Measurements from ENCODE around the gene NACC2. TPM values are rescaled to one million over a fixed set of nuclear protein-coding genes. Genes with fewer than 3 reads are reported as not detected.

The NACC2 gene
- total RNA-seq, 2 donors from 2014 or later, result 7.8 to 9.7 TPM

GRCh38 chr9:136119061-136119882 is 24.2 kb upstream of the NACC2 start:
- H3K4me3 Mint-ChIP-seq, result peak overlapping the region; percentile 58
- no peaks in the 10 kb centered on the region for H3K36me3 Mint-ChIP-seq (ENCODE audit: low read depth)
- H3K4me1 Mint-ChIP-seq, result no peaks in the 10 kb centered on the region
- H3K27me3 Mint-ChIP-seq, result no peaks in the 10 kb centered on the region
- ATAC-seq (replicated peaks), result peak; percentile 20
- no peaks in the 10 kb centered on the region for H3K9me3 Mint-ChIP-seq
- peak overlapping the region; percentile 22 for H3K27ac Mint-ChIP-seq

DNA sequence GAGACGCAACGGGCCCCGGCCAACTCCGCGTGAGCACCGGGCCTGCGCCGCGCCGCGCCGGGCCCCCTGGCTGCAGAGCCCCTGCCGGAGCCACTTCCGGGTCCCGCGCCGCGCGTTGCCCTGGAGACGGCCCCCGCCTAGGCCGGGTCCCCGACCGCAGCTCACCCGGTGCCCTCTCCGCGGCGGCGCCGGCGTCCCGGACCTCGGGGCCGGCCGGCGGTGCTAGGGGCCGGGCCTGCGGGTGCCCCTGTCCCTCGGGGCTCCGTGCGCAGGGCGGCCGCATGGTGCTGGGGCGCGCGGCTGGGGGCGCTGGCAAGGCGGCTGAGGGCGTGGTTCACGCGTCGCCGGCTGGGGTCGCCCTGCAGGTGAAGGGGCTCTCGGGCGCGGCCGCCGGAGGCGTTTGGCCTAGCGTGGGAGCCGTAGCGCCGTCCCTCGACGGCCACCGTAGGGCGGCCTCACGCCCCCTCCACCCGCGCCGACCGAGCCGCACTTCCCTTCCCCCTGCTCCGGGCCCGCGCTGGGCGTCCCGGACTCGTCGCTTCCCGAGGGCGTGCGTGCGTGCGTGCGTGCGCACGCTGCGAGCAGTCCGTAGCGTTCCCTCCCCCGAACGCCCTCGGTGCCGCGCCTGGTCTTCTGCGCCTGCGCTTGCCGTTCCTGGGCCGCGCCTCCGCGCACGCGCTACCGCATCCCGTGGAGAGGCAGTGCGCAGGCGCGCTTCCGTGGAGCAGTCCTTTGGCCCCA is 23.4 kb upstream of the NACC2 start, which contains the start of gene TMEM250:
TSS of gene TMEM250 (minus strand) at position 556 of the 741 bp plus-strand sequence. CDS start 1,975 bp downstream, outside the sequence.
- H3K27me3 Mint-ChIP-seq, result no peaks in the 10 kb centered on the region
- peak; percentile 92 for ATAC-seq (replicated peaks)
- peak within 1 kb of the TSS; percentile 56 for H3K27ac Mint-ChIP-seq
- H3K4me3 Mint-ChIP-seq, result peak within 1 kb of the TSS; percentile 67
- H3K4me1 Mint-ChIP-seq, result peaks cover 3% of the 10 kb centered on the region
- no peaks in the 10 kb centered on the region for H3K9me3 Mint-ChIP-seq
- peaks cover 2% of the 10 kb centered on the region for H3K36me3 Mint-ChIP-seq (ENCODE audit: low read depth)

DNA sequence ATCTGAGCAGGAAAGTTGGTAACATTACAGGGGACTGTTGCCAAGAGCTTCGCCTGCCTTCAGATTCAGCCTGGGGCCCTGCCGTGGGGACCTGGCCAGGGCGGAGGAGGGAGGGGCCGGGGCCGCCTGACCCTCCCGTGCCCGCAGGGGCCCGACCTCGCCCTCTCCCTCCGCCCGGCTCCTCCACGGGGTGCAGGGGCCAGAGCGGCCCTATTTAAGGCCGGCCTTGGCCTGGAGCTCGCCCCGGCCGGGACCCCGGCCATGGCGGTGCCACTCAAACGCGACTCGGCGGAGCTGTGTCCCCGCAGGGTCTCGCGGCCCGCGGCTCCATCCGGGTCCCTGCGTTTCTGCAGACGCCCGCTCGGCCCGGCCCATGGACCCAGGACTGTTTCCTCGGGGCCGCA is 22.8 kb upstream of the NACC2 start:
- H3K4me3 Mint-ChIP-seq, result peak overlapping the region; percentile 67
- H3K27ac Mint-ChIP-seq, result peak overlapping the region; percentile 56
- no peaks in the 10 kb centered on the region for H3K9me3 Mint-ChIP-seq
- no peak for ATAC-seq (replicated peaks)
- H3K27me3 Mint-ChIP-seq, result no peaks in the 10 kb centered on the region
- peaks cover 6% of the 10 kb centered on the region for H3K36me3 Mint-ChIP-seq (ENCODE audit: low read depth)
- peaks cover 7% of the 10 kb centered on the region for H3K4me1 Mint-ChIP-seq

DNA sequence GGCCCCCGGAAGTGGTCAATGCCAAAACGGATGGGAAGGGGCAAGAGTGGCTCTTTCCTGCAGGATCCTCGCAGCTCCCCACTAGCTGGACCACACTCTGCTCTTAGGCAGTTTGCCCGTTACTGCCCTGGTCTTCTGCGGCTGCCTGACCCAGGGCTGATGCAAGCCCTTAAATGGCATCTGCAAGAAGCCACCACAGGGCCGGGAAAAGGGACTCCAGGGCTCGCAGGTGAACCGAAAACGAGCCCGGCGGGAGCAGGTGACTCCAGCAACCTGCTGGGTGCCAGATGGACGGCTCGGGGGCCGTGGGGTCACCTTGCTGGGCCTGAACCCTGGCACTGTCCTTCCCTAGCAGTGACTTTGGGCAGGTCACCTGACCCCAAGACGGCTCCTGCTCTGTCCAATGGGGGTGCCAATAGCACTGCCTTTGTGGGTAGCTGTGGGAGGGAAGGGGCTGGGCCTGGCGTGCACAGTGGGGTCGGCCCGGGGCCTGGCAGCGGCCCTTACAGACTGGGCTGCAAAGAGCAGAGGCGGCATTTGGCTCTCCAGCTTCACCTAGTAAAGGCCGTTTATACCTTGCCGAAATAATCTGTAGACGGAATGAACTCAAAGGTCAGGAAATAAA is 22.3 kb upstream of the NACC2 start:
- Mint-ChIP-seq H3K27me3 (no peaks in the 10 kb centered on the region), H3K36me3 (ENCODE audit: low read depth) (peaks cover 6% of the 10 kb centered on the region), H3K4me3 (peak overlapping the region; percentile 67), H3K4me1 (peaks cover 7% of the 10 kb centered on the region), H3K9me3 (no peaks in the 10 kb centered on the region), H3K27ac (peak overlapping the region; percentile 56)
- ATAC-seq (replicated peaks), result peak; percentile 22

DNA sequence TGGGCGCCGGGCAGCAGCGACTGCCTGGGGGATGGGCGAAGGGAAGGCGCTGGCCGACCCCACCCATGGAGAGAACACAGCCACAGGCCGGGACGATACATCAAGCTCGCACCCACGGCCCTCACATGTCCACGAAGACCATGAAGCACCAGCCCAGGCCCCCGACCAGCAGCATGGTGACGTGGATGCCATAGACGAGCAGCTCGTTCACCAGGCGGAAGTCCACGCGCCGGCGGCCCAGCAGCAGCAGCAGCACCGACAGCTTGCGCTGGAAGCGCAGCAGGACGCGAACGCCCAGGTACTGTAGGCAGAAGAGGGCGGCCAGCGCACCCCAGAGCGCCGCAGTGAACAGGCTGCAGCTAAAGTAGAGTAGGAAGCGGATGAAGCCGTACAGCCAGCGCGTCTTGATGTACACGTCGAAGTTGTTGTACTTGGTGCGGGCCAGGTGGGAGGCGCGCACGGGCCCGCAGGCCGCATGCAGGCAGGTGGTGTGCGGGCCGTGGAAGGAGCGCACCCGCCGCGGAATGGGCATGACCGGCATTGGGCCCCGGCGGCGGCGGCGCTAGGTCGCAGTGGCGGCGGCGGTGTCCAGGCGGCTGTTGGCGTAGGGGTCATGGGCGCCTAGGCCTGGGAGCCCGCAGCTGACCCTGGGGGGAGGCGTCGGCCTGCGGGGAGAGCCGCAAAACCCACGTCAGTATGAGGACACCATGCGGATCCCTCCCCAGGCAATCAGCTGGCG is 21.4 kb upstream of the NACC2 start:
- Mint-ChIP-seq H3K9me3 (no peaks in the 10 kb centered on the region), H3K27ac (no peak overlapping the region), H3K4me3 (peak overlapping the region; percentile 41), H3K27me3 (no peaks in the 10 kb centered on the region), H3K4me1 (peaks cover 7% of the 10 kb centered on the region), H3K36me3 (ENCODE audit: low read depth) (peaks cover 9% of the 10 kb centered on the region)
- no peak for ATAC-seq (replicated peaks)

DNA sequence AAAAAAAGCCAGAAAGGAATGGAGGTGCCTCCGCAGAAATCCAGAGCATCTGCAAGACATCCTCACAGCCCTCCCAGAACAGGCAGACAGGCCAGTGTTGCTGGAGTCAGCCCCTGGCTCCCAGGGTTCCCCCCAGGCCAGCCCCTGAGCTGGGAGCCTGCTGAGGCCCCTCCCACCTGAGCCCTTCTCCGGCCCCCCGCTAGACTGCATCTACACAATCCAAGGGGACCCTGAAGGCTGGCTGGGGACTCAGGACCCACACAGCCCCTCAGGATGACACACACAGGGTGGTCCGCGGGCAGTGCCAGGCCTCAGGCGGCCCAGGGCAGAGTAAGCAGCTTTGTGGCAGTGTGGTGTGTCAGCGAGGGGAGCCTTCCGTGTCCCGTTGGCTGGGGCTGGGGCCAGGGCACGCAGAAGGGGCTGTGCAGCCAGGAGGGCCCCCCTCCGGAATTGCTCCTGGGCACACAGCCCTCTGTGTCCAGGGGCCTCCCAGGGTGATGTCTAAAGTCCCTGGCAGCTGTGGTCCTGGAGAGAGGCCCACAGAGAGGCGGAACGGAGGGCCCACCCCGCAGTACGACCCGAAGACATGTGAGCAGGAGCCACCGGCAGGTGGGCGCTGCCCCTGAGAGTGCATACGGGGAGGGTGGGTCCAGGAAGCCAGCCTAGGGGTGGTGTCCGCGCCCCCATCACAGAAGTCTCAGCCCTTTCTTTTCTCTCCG is 20.7 kb upstream of the NACC2 start:
- peaks cover 7% of the 10 kb centered on the region for H3K4me1 Mint-ChIP-seq
- ATAC-seq (replicated peaks), result no peak
- no peaks in the 10 kb centered on the region for H3K9me3 Mint-ChIP-seq

GRCh38 chr9:136115206-136115605 is 20.1 kb upstream of the NACC2 start:
- H3K4me3 Mint-ChIP-seq, result no peak overlapping the region
- peaks cover 12% of the 10 kb centered on the region for H3K36me3 Mint-ChIP-seq (ENCODE audit: low read depth)
- peaks cover 7% of the 10 kb centered on the region for H3K4me1 Mint-ChIP-seq
- no peak for ATAC-seq (replicated peaks)
- no peaks in the 10 kb centered on the region for H3K27me3 Mint-ChIP-seq
- no peak overlapping the region for H3K27ac Mint-ChIP-seq
- no peaks in the 10 kb centered on the region for H3K9me3 Mint-ChIP-seq

More for the DNA sequence above, 20.7 kb upstream of the NACC2 start:
- Mint-ChIP-seq H3K27me3 (no peaks in the 10 kb centered on the region), H3K36me3 (ENCODE audit: low read depth) (peaks cover 12% of the 10 kb centered on the region), H3K4me3 (no peak overlapping the region), H3K27ac (no peak overlapping the region)

DNA sequence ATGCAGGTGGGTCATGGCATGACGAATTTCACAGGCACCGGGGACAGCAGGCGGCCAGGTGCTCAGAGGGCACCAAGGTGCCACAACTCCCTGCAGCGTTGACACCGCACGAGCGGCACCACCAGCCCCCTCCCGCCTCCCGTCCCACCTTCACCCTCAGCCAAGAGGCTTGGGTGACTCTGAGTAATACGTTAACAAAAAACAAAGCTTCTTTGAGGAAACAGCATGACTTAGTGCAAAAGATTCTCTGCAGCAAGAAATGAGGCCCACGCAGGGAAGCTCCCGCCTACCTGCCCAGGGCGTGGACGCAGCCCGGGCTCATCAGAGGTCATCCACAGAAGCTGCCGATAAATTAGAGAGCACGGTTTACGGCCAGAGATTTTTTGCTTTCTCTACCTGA is 19.5 kb upstream of the NACC2 start:
- Mint-ChIP-seq H3K9me3 (no peaks in the 10 kb centered on the region), H3K36me3 (ENCODE audit: low read depth) (peaks cover 12% of the 10 kb centered on the region), H3K27ac (no peak overlapping the region), H3K4me1 (peaks cover 7% of the 10 kb centered on the region), H3K4me3 (no peak overlapping the region), H3K27me3 (no peaks in the 10 kb centered on the region)
- no peak for ATAC-seq (replicated peaks)

DNA sequence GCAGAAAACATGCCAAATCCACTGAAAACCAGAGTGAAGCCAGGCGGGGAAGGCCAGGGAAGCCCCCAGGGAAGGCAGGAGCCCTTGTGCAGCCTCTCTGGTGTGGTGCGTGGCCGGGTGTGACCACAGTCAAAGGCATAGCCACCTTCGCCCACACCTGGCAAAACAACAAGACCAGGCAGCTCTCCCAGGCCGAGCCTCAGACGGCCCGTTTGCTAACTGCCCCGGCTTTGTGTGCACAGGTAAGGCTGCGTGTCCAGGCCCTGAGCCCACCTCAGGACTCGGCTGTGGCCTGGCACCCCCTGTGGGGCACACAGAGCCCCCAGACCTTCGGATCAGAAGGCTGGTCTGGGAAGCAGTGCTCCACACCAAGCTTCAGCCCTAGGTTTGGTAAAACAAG is 17.5 kb upstream of the NACC2 start:
- Mint-ChIP-seq H3K4me1 (peaks cover 11% of the 10 kb centered on the region), H3K27me3 (no peaks in the 10 kb centered on the region), H3K4me3 (peak overlapping the region; percentile 82), H3K27ac (peak overlapping the region; percentile 92), H3K36me3 (ENCODE audit: low read depth) (peaks cover 12% of the 10 kb centered on the region), H3K9me3 (no peaks in the 10 kb centered on the region)
- ATAC-seq (replicated peaks), result no peak

GRCh38 chr9:136111910-136112309 is 16.8 kb upstream of the NACC2 start:
- peaks cover 17% of the 10 kb centered on the region for H3K4me1 Mint-ChIP-seq

DNA sequence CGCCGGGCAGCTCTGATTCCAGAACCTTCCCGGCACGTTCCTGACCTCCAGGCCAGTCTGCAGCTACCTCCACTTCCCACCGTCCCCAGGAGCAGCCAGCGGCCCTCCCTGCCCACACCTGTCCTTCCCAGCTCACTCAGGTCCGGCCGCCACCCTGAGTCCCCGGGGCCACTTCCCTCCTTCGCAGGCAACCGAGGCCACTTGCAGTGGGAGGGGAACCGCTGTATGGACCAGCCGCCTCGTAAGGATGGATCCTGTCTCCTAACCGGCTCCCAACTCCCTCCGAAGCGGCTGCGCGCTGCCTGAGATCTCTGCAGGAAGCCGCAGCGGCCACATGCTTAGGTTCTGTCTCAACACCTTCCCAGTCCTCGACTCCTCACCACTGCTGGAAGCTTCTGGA is 16.1 kb upstream of the NACC2 start:
- Mint-ChIP-seq H3K27me3 (no peaks in the 10 kb centered on the region), H3K9me3 (no peaks in the 10 kb centered on the region), H3K4me1 (peaks cover 17% of the 10 kb centered on the region), H3K4me3 (peak overlapping the region; percentile 82), H3K36me3 (ENCODE audit: low read depth) (peaks cover 12% of the 10 kb centered on the region), H3K27ac (peak overlapping the region; percentile 61)
- no peak for ATAC-seq (replicated peaks)

More at GRCh38 chr9:136111910-136112309, 16.8 kb upstream of the NACC2 start:
- Mint-ChIP-seq H3K9me3 (no peaks in the 10 kb centered on the region), H3K27ac (peak overlapping the region; percentile 61), H3K4me3 (peak overlapping the region; percentile 82), H3K27me3 (no peaks in the 10 kb centered on the region), H3K36me3 (ENCODE audit: low read depth) (peaks cover 12% of the 10 kb centered on the region)
- ATAC-seq (replicated peaks), result no peak

DNA sequence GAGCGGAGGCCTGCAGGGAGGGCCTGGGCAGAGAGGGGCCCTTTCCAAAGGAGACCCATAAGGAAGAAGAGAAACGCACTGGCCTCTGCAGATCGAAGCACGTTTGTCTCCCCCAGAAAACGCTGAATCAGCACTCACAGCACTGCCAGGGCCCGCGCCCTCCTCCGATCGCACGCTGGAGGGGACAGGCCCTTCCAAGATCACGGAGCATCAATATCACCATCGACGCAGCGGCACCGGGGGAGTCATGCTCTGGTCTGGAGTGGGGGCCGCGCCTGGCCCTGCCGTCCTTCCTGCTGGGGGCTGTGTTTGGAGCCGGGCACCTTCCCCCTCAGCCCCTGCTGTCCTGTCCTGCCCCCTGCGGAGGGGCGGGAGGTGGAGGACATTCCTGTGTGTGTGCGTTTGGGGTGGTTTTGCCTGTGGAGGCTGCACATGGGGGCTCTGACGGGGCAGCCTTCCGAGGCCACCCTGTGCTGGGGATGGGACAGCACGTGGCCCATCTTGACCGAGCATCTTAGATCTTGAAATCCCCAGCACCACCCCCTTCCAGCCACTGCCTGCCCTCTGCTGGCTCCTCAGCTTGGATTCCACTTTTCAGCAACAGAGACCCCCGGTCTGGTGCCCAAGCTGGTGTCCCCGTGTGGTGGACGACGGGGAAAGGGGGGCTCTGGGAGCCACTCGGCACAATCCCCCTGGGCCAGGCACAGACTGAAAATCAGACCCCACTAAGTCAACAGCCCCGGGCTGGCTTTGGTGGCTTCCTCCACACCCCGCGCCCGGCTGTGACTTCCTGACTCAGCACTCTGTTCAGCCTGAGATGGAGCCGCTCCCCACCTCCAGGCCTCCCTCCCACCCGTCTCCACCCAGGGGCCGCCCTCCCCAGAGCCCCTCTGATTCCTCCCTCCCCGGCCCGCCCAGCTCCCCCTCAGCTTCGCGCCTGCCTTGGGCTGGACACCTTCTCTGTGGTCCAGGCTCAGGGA is 15.3 kb upstream of the NACC2 start:
- peaks cover 17% of the 10 kb centered on the region for H3K4me1 Mint-ChIP-seq
- peak; percentile 13 for ATAC-seq (replicated peaks)
- H3K36me3 Mint-ChIP-seq (ENCODE audit: low read depth), result peaks cover 12% of the 10 kb centered on the region
- no peaks in the 10 kb centered on the region for H3K27me3 Mint-ChIP-seq
- H3K27ac Mint-ChIP-seq, result peak overlapping the region; percentile 41
- H3K4me3 Mint-ChIP-seq, result peak overlapping the region; percentile 82
- H3K9me3 Mint-ChIP-seq, result no peaks in the 10 kb centered on the region
